Measurements from ENCODE around the gene CCT4. TPM values are rescaled to one million over a fixed set of nuclear protein-coding genes. Genes with fewer than 3 reads are reported as not detected.
"Not testable (repeated sequence)": the region's sequence is repeated elsewhere in the genome, so short reads cannot be mapped to it uniquely, and the experiment has no call there.

Gene CCT4
- total RNA-seq, 1 experiment from 2014 or later, result 316 TPM

DNA sequence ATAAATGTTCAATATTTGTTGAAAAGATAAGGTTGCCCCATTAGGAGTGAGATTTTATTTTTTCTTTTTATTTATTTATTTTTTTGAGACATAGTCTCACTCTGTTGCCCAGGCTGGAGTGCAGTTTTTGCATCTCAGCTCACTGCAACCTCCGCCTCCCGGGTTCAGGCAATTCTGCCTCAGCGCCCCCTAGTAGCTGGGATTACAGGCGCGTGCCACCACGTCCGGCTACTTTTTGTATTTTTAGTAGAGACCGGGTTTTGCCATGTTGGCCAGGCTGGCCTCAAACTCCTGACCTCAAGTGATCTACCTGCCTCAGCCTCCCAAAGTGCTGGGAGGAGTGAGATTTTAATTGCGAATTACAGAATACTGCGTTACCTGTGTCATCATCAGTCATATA lies 37.2 kb downstream of the CCT4 start:
- POLR2A ChIA-PET; RAD21 ChIA-PET (ENCODE audit: low non-redundant PET in 1 of 2, low total read pairs in 2 of 2, uncharacterized antibody in 2 of 2, unreplicated experiment in 2 of 2); H3K4me2 ChIP-seq (ENCODE audit: low read length); DNase-seq (ENCODE audit: low read depth, low spot score); ATAC-seq; intact Hi-C loops (cut with micrococcal nuclease); CTCF ChIA-PET; H3K79me2 ChIP-seq (ENCODE audit: insufficient read depth, low read length); H3K9me2 ChIP-seq (ENCODE audit: insufficient read depth); H3K9me3 ChIP-seq (ENCODE audit: control insufficient read depth in 1 of 2, insufficient read depth in 1 of 2, low read depth in 1 of 2, low read length in 2 of 2); H3K4me3 ChIP-seq (replicated peaks in 1 of 2; ENCODE audit: low read depth in 1 of 2, low read length in 2 of 2); H4K20me1 ChIP-seq (ENCODE audit: insufficient read depth); H3K9ac ChIP-seq (ENCODE audit: low read length); H3K27ac ChIP-seq (ENCODE audit: low read depth, low read length); BruUV-seq (replicated peaks); H3K27me3 ChIP-seq (ENCODE audit: insufficient read depth, low read length); H3K36me3 ChIP-seq (ENCODE audit: control insufficient read depth in 1 of 2, insufficient read depth in 2 of 2, low read length in 2 of 2); H2AFZ ChIP-seq (ENCODE audit: low read depth, low read length, poor library complexity, severe bottlenecking): not testable (repeated sequence)
- peaks cover 0 to 26% of the 10 kb centered on the region in 2 experiments; a peak in 3 of 4 replicates for H3K4me1 ChIP-seq (ENCODE audit: control insufficient read depth in 1 of 2, insufficient read depth in 2 of 2, low read length in 2 of 2)
- TF ChIP-seq, protein P1, sequence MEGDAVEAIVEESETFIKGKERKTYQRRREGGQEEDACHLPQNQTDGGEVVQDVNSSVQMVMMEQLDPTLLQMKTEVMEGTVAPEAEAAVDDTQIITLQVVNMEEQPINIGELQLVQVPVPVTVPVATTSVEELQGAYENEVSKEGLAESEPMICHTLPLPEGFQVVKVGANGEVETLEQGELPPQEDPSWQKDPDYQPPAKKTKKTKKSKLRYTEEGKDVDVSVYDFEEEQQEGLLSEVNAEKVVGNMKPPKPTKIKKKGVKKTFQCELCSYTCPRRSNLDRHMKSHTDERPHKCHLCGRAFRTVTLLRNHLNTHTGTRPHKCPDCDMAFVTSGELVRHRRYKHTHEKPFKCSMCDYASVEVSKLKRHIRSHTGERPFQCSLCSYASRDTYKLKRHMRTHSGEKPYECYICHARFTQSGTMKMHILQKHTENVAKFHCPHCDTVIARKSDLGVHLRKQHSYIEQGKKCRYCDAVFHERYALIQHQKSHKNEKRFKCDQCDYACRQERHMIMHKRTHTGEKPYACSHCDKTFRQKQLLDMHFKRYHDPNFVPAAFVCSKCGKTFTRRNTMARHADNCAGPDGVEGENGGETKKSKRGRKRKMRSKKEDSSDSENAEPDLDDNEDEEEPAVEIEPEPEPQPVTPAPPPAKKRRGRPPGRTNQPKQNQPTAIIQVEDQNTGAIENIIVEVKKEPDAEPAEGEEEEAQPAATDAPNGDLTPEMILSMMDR (IDR thresholded peaks at IDR 0.05 in 2 of 3, conservative IDR thresholded peaks at IDR 0.05 in 1 of 3; ENCODE audit: borderline replicate concordance in 1 of 3, insufficient read depth in 1 of 3, low read depth in 2 of 3, low read length in 2 of 3), result peak in 2 of 3 experiments; percentile 16 to 27; a peak in 1 of 6 replicates

DNA sequence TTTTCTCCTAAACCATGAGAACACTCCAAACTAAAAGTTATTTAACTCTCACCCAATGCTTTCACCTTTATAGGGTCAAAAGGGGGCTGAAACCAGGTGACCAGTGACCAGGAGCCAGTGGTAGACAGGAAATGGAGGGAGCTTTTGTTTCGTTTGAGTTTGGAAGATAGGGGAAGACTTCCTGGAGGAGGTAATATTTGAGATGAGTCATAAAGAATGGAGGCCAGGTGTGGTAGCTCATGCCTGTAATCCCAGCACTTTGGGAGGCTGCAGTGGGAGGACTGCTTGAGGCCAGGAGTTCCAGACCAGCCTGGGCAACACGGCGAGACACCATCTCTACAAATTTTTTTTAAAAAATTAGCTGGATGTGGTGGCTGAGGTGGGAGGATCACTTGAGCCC lies 43.1 kb downstream of the CCT4 start:
- Histone ChIP-seq H3K4me1 (ENCODE audit: control insufficient read depth in 1 of 2, insufficient read depth in 2 of 2, low read length in 2 of 2) (no peaks in the 10 kb centered on the region), H3K79me2 (ENCODE audit: insufficient read depth, low read length) (no peaks in the 10 kb centered on the region), H3K36me3 (ENCODE audit: control insufficient read depth in 1 of 2, insufficient read depth in 2 of 2, low read length in 2 of 2) (no peaks in the 10 kb centered on the region), H3K4me3 (replicated peaks in 1 of 2; ENCODE audit: low read depth in 1 of 2, low read length in 2 of 2) (no peak overlapping the region), H2AFZ (ENCODE audit: low read depth, low read length, poor library complexity, severe bottlenecking) (no peak overlapping the region), H3K4me2 (ENCODE audit: low read length) (no peak overlapping the region), H3K9me3 (ENCODE audit: control insufficient read depth in 1 of 2, insufficient read depth in 1 of 2, low read depth in 1 of 2, low read length in 2 of 2) (no peaks in the 10 kb centered on the region), H4K20me1 (ENCODE audit: insufficient read depth) (no peaks in the 10 kb centered on the region), H3K27me3 (ENCODE audit: insufficient read depth, low read length) (no peaks in the 10 kb centered on the region), H3K9me2 (ENCODE audit: insufficient read depth) (no peaks in the 10 kb centered on the region), H3K27ac (ENCODE audit: low read depth, low read length) (no peak overlapping the region), H3K9ac (ENCODE audit: low read length) (no peak overlapping the region)
- no peak for TF ChIP-seq ZNF274 (IDR thresholded peaks at IDR 0.05; ENCODE audit: low read depth, low read length)
- TF ChIP-seq, protein P2, sequence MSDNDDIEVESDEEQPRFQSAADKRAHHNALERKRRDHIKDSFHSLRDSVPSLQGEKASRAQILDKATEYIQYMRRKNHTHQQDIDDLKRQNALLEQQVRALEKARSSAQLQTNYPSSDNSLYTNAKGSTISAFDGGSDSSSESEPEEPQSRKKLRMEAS (IDR thresholded peaks at IDR 0.05), result no peak
- TF ChIP-seq EZH2 (IDR thresholded peaks at IDR 0.05), result no peak
- TF ChIP-seq, protein P3, sequence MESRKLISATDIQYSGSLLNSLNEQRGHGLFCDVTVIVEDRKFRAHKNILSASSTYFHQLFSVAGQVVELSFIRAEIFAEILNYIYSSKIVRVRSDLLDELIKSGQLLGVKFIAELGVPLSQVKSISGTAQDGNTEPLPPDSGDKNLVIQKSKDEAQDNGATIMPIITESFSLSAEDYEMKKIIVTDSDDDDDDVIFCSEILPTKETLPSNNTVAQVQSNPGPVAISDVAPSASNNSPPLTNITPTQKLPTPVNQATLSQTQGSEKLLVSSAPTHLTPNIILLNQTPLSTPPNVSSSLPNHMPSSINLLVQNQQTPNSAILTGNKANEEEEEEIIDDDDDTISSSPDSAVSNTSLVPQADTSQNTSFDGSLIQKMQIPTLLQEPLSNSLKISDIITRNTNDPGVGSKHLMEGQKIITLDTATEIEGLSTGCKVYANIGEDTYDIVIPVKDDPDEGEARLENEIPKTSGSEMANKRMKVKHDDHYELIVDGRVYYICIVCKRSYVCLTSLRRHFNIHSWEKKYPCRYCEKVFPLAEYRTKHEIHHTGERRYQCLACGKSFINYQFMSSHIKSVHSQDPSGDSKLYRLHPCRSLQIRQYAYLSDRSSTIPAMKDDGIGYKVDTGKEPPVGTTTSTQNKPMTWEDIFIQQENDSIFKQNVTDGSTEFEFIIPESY (IDR thresholded peaks at IDR 0.05; ENCODE audit: extremely low read depth, insufficient replicate concordance, low read length), result no peak
- no peak for TF ChIP-seq TCF7L2 (IDR thresholded peaks at IDR 0.05; ENCODE audit: borderline replicate concordance, extremely low read depth, insufficient read depth, insufficient read length)
- no peak for TF ChIP-seq EZH2phosphoT487 (IDR thresholded peaks at IDR 0.05; ENCODE audit: borderline replicate concordance)
- no peak for TF ChIP-seq JUND (IDR thresholded peaks at IDR 0.05)
- no peak for TF ChIP-seq POLR2A (IDR thresholded peaks at IDR 0.05; ENCODE audit: borderline replicate concordance, extremely low read depth, insufficient read depth, insufficient read length)
- DNase-seq (ENCODE audit: low read depth, low spot score) (no peak), ATAC-seq (no peak)
- ChIA-PET CTCF (no interaction called here), POLR2A (no interaction called here), RAD21 (ENCODE audit: low non-redundant PET in 1 of 2, low total read pairs in 2 of 2, uncharacterized antibody in 2 of 2, unreplicated experiment in 2 of 2) (no interaction called here)
- no TSS peak for BruUV-seq (replicated peaks)
- intact Hi-C loops (cut with micrococcal nuclease), result no loop called here
